GM18519 (cell line): Measurements from ENCODE around the gene PPP2R5E.
"Not testable (repeated sequence)": the region's sequence is repeated elsewhere in the genome, so short reads cannot be mapped to it uniquely, and the experiment has no call there.

Source experiments
- ATAC-seq: cut with Tn5 transposase; IDR thresholded peaks from one replicate; pipeline ENCODE4 v1.9.1; 2021; ENCODE audit warnings: mild to moderate bottlenecking, moderate library complexity; ENCODE audit not compliant: unreplicated experiment, low FRiP score

PPP2R5E gene

GRCh38 chr14:63392236-63392635, 150.9 kb downstream of the PPP2R5E start:
- no peak for ATAC-seq

- ATAC-seq, result peak; percentile 81
These were observed 154.3 kb downstream of the PPP2R5E start for GRCh38 chr14:63388766-63389431.

GRCh38 chr14:63387711-63388110, 155.5 kb downstream of the PPP2R5E start:
- no peak for ATAC-seq

GRCh38 chr14:63383776-63384367, 159.3 kb downstream of the PPP2R5E start:
- peak; percentile 83 for ATAC-seq

- no peak for ATAC-seq
These were observed 164.7 kb downstream of the PPP2R5E start for GRCh38 chr14:63378444-63378843.

- ATAC-seq, result no peak
These were observed 167.4 kb downstream of the PPP2R5E start for GRCh38 chr14:63375769-63376168.

- ATAC-seq, result not testable (repeated sequence)
These were observed 171.6 kb downstream of the PPP2R5E start for GRCh38 chr14:63371613-63372012.

GRCh38 chr14:63371033-63371432, 172.1 kb downstream of the PPP2R5E start:
- ATAC-seq, result no peak

GRCh38 chr14:63367742-63368364, 175.3 kb downstream of the PPP2R5E start:
- ATAC-seq, result no peak

- ATAC-seq, result no peak
These were observed 180.8 kb downstream of the PPP2R5E start for GRCh38 chr14:63362389-63362819.

- no peak for ATAC-seq
These were observed 181.4 kb downstream of the PPP2R5E start for GRCh38 chr14:63361790-63362189.

- ATAC-seq, result no peak
These were observed 185.3 kb downstream of the PPP2R5E start for GRCh38 chr14:63357841-63358240.

- ATAC-seq, result no peak
These were observed 197.4 kb downstream of the PPP2R5E start for GRCh38 chr14:63345826-63346225.

GRCh38 chr14:63344336-63344735, 198.8 kb downstream of the PPP2R5E start:
- no peak for ATAC-seq

- no peak for ATAC-seq
These were observed 199.3 kb downstream of the PPP2R5E start for GRCh38 chr14:63343878-63344277.

- ATAC-seq, result no peak
These were observed 200.8 kb downstream of the PPP2R5E start for GRCh38 chr14:63342371-63342770.

GRCh38 chr14:63328787-63329737, 214.1 kb downstream of the PPP2R5E start:
- no peak for ATAC-seq

GRCh38 chr14:63326840-63327239, 216.3 kb downstream of the PPP2R5E start:
- ATAC-seq, result no peak

- no peak for ATAC-seq
These were observed 220.1 kb downstream of the PPP2R5E start for GRCh38 chr14:63322897-63323573.

GRCh38 chr14:63322472-63322871, 220.7 kb downstream of the PPP2R5E start:
- ATAC-seq, result no peak
